A549 treated with RU486 at 1 μM for 4 hours (cell line): ENCODE data around the gene GDA. TPM values are rescaled to one million over a fixed set of nuclear protein-coding genes. Genes with fewer than 3 reads are reported as not detected.

Experiments used
- total RNA-seq: library from RNA; stranded (reverse); fragments of 200-300 nt; extraction: Qiagen RNA extraction; gene quantifications from 5 replicates; pipeline ENCODE4 v1.2.3, GENCODE V29; 2022; ENCODE audit warnings: low read depth

The GDA gene
- 0.93 to 1.6 TPM (median 1.3 TPM) in 5 replicates for total RNA-seq

DNA sequence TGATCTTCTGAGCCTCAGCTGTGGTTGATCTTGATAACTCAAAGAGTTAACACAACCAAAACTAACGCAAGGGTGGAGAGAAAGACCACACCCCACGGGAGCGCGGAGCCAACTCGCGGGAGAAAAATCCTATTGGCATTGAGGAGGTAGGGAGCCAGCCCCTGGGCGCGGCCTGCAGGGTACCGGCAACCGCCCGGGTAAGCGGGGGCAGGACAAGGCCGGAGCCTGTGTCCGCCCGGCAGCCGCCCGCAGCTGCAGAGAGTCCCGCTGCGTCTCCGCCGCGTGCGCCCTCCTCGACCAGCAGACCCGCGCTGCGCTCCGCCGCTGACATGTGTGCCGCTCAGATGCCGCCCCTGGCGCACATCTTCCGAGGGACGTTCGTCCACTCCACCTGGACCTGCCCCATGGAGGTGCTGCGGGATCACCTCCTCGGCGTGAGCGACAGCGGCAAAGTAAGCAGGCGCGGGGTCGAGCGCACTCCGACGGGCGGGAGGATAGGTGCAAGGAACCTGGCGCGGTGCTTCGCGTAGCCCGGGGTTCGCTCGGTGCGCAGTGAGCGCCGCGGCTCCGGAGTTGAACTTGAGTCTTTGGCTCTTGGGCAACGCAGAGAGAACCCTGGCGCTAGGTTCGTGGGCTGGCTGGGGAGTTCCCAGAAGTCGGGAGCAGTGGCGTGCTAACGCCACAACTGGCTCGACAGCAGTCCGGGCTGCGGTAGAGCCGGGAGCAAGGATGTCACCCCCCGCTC is at the start of gene GDA:
TSS of gene GDA (plus strand) at position 210 of the 745 bp plus-strand sequence. CDS start at position 330, 120 bp downstream.

Other genes with a start within 250 kb of the GDA start
- gene ABHD17B, start 238.2 kb upstream of the GDA start, total RNA-seq = 12.5 to 18.5 TPM (median 16.6 TPM) in 5 replicates
- gene C9orf85, start 237.8 kb upstream of the GDA start, total RNA-seq = 10.9 to 17.7 TPM (median 13.1 TPM) in 5 replicates
- gene C9orf57, start 88.8 kb upstream of the GDA start, total RNA-seq = not detected in 5 replicates
- 130 to 167 TPM (median 136 TPM) in 5 replicates for gene ZFAND5, start 215.8 kb downstream of the GDA start, total RNA-seq